HG03571 (cell line): ENCODE data around the gene SYT9.
"Not testable (repeated sequence)": the region's sequence is repeated elsewhere in the genome, so short reads cannot be mapped to it uniquely, and the experiment has no call there.

ENCODE experiments used
- ATAC-seq: cut with Tn5 transposase; IDR thresholded peaks from one replicate; pipeline ENCODE4 v1.9.1; 2021; ENCODE audit not compliant: unreplicated experiment

SYT9 gene

GRCh38 chr11:7335442-7335841, 83.7 kb downstream of the SYT9 start:
- ATAC-seq = not testable (repeated sequence)

- ATAC-seq = no peak
Measured at GRCh38 chr11:7341551-7341950, 89.8 kb downstream of the SYT9 start.

- ATAC-seq = no peak
Measured at GRCh38 chr11:7347611-7348431, 96.1 kb downstream of the SYT9 start.

GRCh38 chr11:7348432-7349304, 97.0 kb downstream of the SYT9 start:
- ATAC-seq = no peak

- ATAC-seq = no peak
Measured at GRCh38 chr11:7351228-7351627, 99.5 kb downstream of the SYT9 start.

GRCh38 chr11:7353100-7353499, 101.4 kb downstream of the SYT9 start:
- no peak for ATAC-seq

GRCh38 chr11:7364660-7365059, 113.0 kb downstream of the SYT9 start:
- ATAC-seq = no peak

GRCh38 chr11:7367803-7368202, 116.1 kb downstream of the SYT9 start:
- no peak for ATAC-seq

- ATAC-seq = no peak
Measured at GRCh38 chr11:7376386-7376785, 124.7 kb downstream of the SYT9 start.

GRCh38 chr11:7381937-7382336, 130.2 kb downstream of the SYT9 start:
- ATAC-seq = no peak

- no peak for ATAC-seq
Measured at GRCh38 chr11:7383406-7383805, 131.7 kb downstream of the SYT9 start.

GRCh38 chr11:7384691-7385090, 133.0 kb downstream of the SYT9 start:
- ATAC-seq = no peak

- no peak for ATAC-seq
Measured at GRCh38 chr11:7385532-7385931, 133.8 kb downstream of the SYT9 start.

- no peak for ATAC-seq
Measured at GRCh38 chr11:7413961-7414915, 162.5 kb downstream of the SYT9 start.

- ATAC-seq = no peak
Measured at GRCh38 chr11:7414973-7415817, 163.5 kb downstream of the SYT9 start.

- ATAC-seq = no peak
Measured at GRCh38 chr11:7416080-7416479, 164.4 kb downstream of the SYT9 start.

GRCh38 chr11:7417328-7417727, 165.6 kb downstream of the SYT9 start:
- no peak for ATAC-seq

- no peak for ATAC-seq
Measured at GRCh38 chr11:7418061-7418460, 166.4 kb downstream of the SYT9 start.

GRCh38 chr11:7418906-7419305, 167.2 kb downstream of the SYT9 start:
- ATAC-seq = no peak

GRCh38 chr11:7421136-7421535, 169.4 kb downstream of the SYT9 start:
- ATAC-seq = no peak
